IPS-NIHi11 (cell line): ENCODE results near the gene PBX3.
"Not testable (repeated sequence)": the region's sequence is repeated elsewhere in the genome, so short reads cannot be mapped to it uniquely, and the experiment has no call there.

Experiments
- DNase-seq: peaks from one replicate; pipeline ENCODE4 v3.0.0; 2012; ENCODE audit warnings: mixed read lengths, low spot score

PBX3 gene

GRCh38 chr9:125749287-125749935 is 2.2 kb downstream of the PBX3 start:
- DNase-seq, result no peak

GRCh38 chr9:125749951-125750626 is 2.9 kb downstream of the PBX3 start:
- DNase-seq, result no peak

GRCh38 chr9:125750627-125751011 is 3.4 kb downstream of the PBX3 start:
- DNase-seq, result no peak

GRCh38 chr9:125752070-125752628 is 5.0 kb downstream of the PBX3 start:
- no peak for DNase-seq

- DNase-seq, result no peak
Measured at GRCh38 chr9:125754096-125754495, 6.9 kb downstream of the PBX3 start.

- DNase-seq, result no peak
Measured at GRCh38 chr9:125755340-125755739, 8.2 kb downstream of the PBX3 start.

GRCh38 chr9:125756518-125756917 is 9.3 kb downstream of the PBX3 start:
- no peak for DNase-seq

GRCh38 chr9:125757834-125758233 is 10.7 kb downstream of the PBX3 start:
- DNase-seq, result no peak

- no peak for DNase-seq
Measured at GRCh38 chr9:125758986-125759763, 12.0 kb downstream of the PBX3 start.

GRCh38 chr9:125759764-125760129 is 12.6 kb downstream of the PBX3 start:
- no peak for DNase-seq

- no peak for DNase-seq
Measured at GRCh38 chr9:125760537-125760936, 13.4 kb downstream of the PBX3 start.

GRCh38 chr9:125761676-125762450 is 14.7 kb downstream of the PBX3 start:
- DNase-seq, result no peak

GRCh38 chr9:125763394-125763801 is 16.2 kb downstream of the PBX3 start:
- peak; percentile 47 for DNase-seq

GRCh38 chr9:125764198-125764597 is 17.0 kb downstream of the PBX3 start:
- DNase-seq, result no peak

- no peak for DNase-seq
Measured at GRCh38 chr9:125766468-125767221, 19.5 kb downstream of the PBX3 start.

- no peak for DNase-seq
Measured at GRCh38 chr9:125767349-125767748, 20.2 kb downstream of the PBX3 start.

- no peak for DNase-seq
Measured at GRCh38 chr9:125768803-125769202, 21.6 kb downstream of the PBX3 start.

GRCh38 chr9:125771037-125771436 is 23.9 kb downstream of the PBX3 start:
- no peak for DNase-seq

GRCh38 chr9:125772740-125773139 is 25.6 kb downstream of the PBX3 start:
- DNase-seq, result no peak

- DNase-seq, result no peak
Measured at GRCh38 chr9:125774106-125774505, 26.9 kb downstream of the PBX3 start.

GRCh38 chr9:125776789-125777188 is 29.6 kb downstream of the PBX3 start:
- DNase-seq, result not testable (repeated sequence)
